Large intestine (tissue), 12 donors: ENCODE measurements around the gene BRAT1. TPM values are rescaled to one million over a fixed set of nuclear protein-coding genes. Genes with fewer than 3 reads are reported as not detected.

ENCODE experiments used
- DNase-seq, 2 donors: peaks; one replicate each; pipeline versions ENCODE4 v3.0.0 to v3.0.0-alpha.2; 2013
- H3K27ac ChIP-seq: one replicate; pipeline ENCODE4 v1.5.1; 2013; ENCODE audit warnings: low read length
- H3K27me3 ChIP-seq: 2 replicates; pipeline ENCODE4 v1.6.1; 2013; ENCODE audit warnings: low read length; ENCODE audit not compliant: control insufficient read depth, insufficient read depth
- H3K36me3 ChIP-seq: 2 replicates; pipeline ENCODE4 v1.6.1; 2013; ENCODE audit warnings: low read length; ENCODE audit not compliant: control insufficient read depth, insufficient read depth
- H3K4me1 ChIP-seq: one replicate; pipeline ENCODE4 v1.6.1; 2013; ENCODE audit warnings: low read length; ENCODE audit not compliant: control insufficient read depth, insufficient read depth
- H3K4me3 ChIP-seq: one replicate; pipeline ENCODE4 v1.5.1; 2013; ENCODE audit warnings: low read length
- H3K9me3 ChIP-seq: one replicate; pipeline ENCODE4 v1.6.1; 2013; ENCODE audit warnings: mild to moderate bottlenecking, low read depth, low read length, moderate library complexity; ENCODE audit not compliant: control insufficient read depth
- WGBS: methylation state at CpG from one replicate; pipeline ENCODE4 v1.1.5; 2013; ENCODE audit warnings: low lambda C conversion rate; ENCODE audit not compliant: insufficient coverage; 5-methylcytosine and 5-hydroxymethylcytosine counted together
- long read RNA-seq, 11 donors: transcript quantifications; one replicate each; lab custom pipeline, GENCODE V29; 2026
- polyA plus RNA-seq: library from polyadenylated mRNA; unstranded; fragments of 120-200 nt; gene quantifications from one replicate; pipeline ENCODE4 v1.2.1, GENCODE V29; 2013

Gene BRAT1
- polyA plus RNA-seq = 27.1 TPM
- long read RNA-seq, donor 1, partial matches to known transcripts = 0 of 3 reads
- long read RNA-seq, donor 1, other reads (novel, unspliced or antisense) = 0 of 3 reads
- long read RNA-seq, donor 2, partial matches to known transcripts = 0 of 1 reads
- long read RNA-seq, donor 2, other reads (novel, unspliced or antisense) = 0 of 1 reads
- long read RNA-seq, donor 3, partial matches to known transcripts = 0 of 3 reads
- long read RNA-seq, donor 3, other reads (novel, unspliced or antisense) = 0 of 3 reads
- long read RNA-seq, donor 4 = 0 reads
- long read RNA-seq, donor 5, partial matches to known transcripts = 0 of 4 reads
- long read RNA-seq, donor 5, other reads (novel, unspliced or antisense) = 0 of 4 reads
- long read RNA-seq, donor 6, partial matches to known transcripts = 530 of 560 reads
- long read RNA-seq, donor 6, other reads (novel, unspliced or antisense) = 29 of 560 reads
- long read RNA-seq, donor 7, partial matches to known transcripts = 0 of 3 reads
- long read RNA-seq, donor 7, other reads (novel, unspliced or antisense) = 0 of 3 reads
- long read RNA-seq, donor 8, partial matches to known transcripts = 0 of 1 reads
- long read RNA-seq, donor 8, other reads (novel, unspliced or antisense) = 0 of 1 reads
- long read RNA-seq, donor 9 = 0 reads
- long read RNA-seq, donor 10, partial matches to known transcripts = 0 of 4 reads
- long read RNA-seq, donor 10, other reads (novel, unspliced or antisense) = 0 of 4 reads
- long read RNA-seq, donor 11, partial matches to known transcripts = 0 of 1 reads
- long read RNA-seq, donor 11, other reads (novel, unspliced or antisense) = 0 of 1 reads

DNA sequence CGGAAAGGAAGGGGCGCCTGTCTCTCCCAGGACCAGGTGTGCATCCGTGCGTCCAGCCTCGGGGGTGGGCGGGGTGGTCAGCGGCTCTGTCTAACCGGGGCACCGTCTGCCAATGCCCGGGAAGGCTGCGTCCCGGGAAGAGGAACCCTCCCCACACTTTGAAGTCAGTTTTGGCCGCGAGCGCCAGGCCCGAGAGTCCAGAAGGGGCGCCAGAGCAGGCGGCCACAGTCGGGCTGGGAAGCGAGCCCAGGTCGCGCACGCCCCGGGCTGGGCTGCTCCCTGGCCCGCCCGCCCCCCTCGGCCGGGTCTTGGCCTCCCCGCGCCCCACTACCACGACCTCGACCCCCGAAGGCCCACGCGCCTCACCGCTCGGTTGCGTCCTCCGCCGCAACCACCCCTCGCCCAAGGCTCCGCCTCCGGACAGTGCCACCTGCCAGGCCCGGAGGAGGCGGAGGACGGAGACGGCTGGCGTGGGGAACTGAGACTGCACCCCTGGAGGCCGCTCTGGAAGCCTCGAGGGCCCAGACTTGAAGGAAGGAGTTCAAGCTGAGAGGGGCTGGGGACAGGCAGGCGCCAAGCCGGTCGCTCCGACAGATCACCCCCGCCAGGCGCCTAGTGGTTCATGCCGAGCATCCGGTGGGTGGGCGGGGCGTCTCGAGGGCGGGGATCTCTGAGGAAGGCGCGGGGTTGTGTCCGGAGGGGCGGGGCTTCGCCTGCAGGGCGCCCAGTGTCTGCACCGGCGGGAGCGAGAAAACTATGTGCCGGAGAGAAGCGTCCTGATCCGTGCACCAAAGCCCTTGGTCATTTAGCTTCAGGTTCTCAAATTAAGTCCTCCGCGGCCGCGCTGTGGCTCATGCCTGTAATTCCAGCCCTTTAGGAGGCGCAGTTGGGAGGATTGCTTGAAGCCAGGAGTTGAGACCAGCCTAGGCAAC lies at the start of gene BRAT1:
Gene BRAT1 (minus strand): TSS at position 404 of the 932 bp plus-strand sequence. CDS start 1,093 bp downstream, outside the sequence.
- Histone ChIP-seq H3K4me1 (peaks cover 18% of the 10 kb centered on the region), H3K36me3 (peaks cover 2% of the 10 kb centered on the region), H3K27me3 (no peaks in the 10 kb centered on the region), H3K9me3 (no peaks in the 10 kb centered on the region), H3K27ac (peak within 1 kb of the TSS; percentile 98), H3K4me3 (peak within 1 kb of the TSS; percentile 87)
- WGBS = no CpG with 5 or more reads among the region's 79 CpGs
- DNase-seq = peak; percentile 91 to 92

DNA sequence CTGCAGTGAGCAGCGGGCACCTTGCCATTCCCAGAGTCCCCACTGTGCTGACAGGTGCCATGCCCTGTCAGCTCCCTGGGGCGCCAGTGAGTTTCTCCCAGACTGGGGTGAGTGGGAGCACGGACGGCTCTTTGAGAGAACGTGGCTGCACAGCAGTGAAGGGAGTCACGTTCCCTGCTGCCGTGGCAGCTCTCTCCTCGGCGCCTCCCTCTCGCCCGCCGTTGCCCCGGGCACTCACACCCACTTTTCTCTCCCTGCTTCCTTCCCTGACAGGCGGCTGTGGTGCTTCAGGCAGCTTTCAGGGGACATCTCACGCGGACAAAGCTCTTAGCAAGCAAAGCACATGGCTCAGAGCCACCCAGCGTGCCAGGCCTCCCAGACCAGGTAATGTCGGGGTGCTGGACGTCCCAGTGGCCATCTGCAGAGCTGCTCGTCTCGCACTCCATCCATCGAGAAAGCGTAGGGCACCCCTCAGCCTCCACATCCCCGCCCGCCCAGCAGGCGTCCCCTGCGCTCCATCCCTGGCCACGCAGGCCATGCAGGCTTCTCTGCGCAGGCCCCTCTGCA lies 49.4 kb upstream of the BRAT1 start:
- H3K36me3 ChIP-seq = peaks cover 40% of the 10 kb centered on the region
- H3K4me3 ChIP-seq = no peak overlapping the region
- WGBS = no CpG with 5 or more reads among the region's 29 CpGs
- no peaks in the 10 kb centered on the region for H3K9me3 ChIP-seq
- no peaks in the 10 kb centered on the region for H3K4me1 ChIP-seq
- no peak for DNase-seq
- no peaks in the 10 kb centered on the region for H3K27me3 ChIP-seq
- no peak overlapping the region for H3K27ac ChIP-seq

DNA sequence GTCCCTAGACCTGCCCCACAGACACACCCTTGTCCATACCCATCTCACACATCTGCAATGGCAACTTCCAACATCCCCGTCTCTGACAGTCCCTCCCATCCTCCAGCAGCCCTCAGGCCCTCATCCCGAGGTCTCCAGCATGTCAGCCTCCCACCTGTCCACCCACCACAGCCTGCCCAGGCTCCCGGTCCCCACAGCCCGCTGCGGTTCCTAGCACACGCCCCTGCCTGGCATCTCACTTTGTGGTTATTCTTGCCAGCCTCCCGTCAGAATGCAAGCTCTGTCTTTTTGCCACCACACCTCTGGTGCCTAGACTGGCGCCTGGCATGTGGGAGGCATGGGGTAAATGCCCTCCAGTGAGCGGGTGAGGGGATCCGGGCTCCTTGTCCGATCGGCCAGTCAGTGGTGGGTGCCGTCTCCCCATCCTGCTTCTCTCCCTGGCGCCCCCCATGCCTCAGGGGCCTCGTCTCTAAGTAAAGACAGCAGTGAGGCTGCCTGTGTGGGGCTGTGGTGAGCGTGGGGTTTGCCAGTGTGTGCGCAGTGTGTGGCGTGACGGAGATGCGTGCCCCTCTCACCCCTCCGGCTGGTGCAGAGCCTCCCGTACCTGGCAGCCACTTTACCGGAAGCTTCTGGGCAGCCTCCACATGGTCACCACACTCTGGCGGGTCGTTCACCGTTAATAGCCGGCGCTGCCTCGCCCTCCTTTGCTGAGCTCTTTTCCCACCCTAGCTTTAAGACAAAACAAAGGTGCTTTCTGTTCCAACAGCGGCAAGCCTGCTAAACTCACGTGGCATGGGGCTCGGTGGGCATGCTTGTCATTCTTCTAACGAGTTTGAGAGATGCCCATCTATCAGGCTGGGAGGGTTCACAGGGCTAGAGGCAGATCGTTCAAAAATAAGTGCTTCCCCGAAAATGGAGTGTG lies 48.0 kb upstream of the BRAT1 start:
- no peak for DNase-seq
- H3K36me3 ChIP-seq = peaks cover 52% of the 10 kb centered on the region
- WGBS = 100% methylated on average over 1 of the region's 35 CpGs

DNA sequence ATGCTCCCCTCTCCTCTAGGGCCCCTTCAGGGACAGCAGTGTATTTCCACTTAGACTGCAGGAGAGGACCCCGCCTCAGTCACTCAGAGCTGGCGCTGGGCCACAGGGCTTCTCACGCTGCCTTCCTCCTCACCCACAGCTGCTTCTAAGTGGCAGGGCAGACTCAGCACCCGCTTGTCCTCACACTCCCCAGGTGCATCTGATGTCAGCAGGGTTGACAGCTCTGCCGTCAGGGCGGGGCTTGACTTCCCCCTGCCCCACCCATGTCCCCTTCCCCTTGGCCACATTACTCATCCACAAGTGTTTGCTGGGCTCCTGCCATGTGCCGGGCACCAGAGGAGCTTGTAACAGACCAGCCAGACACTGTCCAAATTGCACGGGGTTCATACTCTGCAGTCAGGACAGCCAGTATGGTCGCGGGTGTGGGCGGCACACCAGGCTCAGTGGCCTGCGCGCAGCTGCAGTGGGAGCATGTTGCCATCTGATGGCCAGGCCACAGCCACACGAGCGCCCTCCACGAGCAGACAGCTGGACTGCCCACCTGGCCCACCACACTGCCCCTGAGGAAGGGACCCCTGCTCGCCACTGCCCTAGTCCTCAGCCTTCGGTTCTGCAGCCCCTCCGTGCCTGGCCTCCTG lies 47.2 kb upstream of the BRAT1 start:
- Histone ChIP-seq H3K36me3 (peaks cover 55% of the 10 kb centered on the region), H3K27me3 (no peaks in the 10 kb centered on the region), H3K4me1 (no peaks in the 10 kb centered on the region), H3K27ac (no peak overlapping the region), H3K9me3 (no peaks in the 10 kb centered on the region), H3K4me3 (no peak overlapping the region)
- no CpG with 5 or more reads among the region's 19 CpGs for WGBS
- DNase-seq = no peak

More for the DNA sequence above, 48.0 kb upstream of the BRAT1 start:
- Histone ChIP-seq H3K4me1 (no peaks in the 10 kb centered on the region), H3K4me3 (no peak overlapping the region), H3K27me3 (no peaks in the 10 kb centered on the region), H3K9me3 (no peaks in the 10 kb centered on the region), H3K27ac (no peak overlapping the region)

DNA sequence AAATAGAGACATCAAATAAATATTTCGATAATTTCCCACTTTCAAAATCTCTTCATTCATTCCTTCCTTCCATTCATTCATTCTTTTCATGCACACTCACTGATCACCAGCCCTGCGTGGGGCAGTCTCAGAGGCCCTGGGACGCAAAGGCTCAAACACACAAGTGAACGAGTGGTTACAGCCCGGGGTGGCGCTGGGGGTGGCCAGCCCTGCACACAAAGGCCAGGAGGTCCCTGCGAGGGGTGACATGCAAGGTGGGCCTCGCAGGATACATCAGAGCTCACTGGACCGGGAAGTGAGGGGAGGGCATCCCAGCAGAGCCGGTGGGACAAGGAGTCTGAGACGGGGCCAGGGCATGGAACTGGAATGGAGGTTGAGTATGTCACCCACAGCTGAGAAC lies 46.6 kb upstream of the BRAT1 start:
- peaks cover 54% of the 10 kb centered on the region for H3K36me3 ChIP-seq
- no peak for DNase-seq
- no CpG with 5 or more reads among the region's 11 CpGs for WGBS
- H3K4me3 ChIP-seq = no peak overlapping the region
- no peak overlapping the region for H3K27ac ChIP-seq
- no peaks in the 10 kb centered on the region for H3K27me3 ChIP-seq
- H3K4me1 ChIP-seq = no peaks in the 10 kb centered on the region
- no peaks in the 10 kb centered on the region for H3K9me3 ChIP-seq

DNA sequence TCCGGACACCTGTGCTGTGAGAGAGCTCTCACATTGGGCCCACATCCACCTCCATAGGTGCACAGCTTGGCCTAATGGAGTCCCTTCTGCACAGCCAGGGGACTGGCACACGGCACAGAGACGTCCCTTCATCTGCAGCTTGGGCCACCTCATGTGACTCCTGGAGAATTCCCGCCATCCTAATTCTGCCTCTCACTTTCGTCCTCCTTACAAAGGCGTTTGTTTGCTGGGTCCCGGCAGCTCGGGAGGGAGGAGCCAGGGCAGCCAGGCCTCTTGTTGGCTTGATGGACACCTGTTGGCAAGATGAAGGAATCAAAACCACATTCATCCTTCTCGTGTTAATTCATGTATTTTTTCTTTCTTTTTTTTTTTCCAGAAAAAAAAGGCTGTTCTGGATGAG lies 45.7 kb upstream of the BRAT1 start:
- Histone ChIP-seq H3K36me3 (peaks cover 58% of the 10 kb centered on the region), H3K4me1 (no peaks in the 10 kb centered on the region), H3K27me3 (no peaks in the 10 kb centered on the region), H3K4me3 (no peak overlapping the region), H3K27ac (no peak overlapping the region), H3K9me3 (no peaks in the 10 kb centered on the region)
- DNase-seq = no peak
- no CpG with 5 or more reads among the region's 9 CpGs for WGBS

DNA sequence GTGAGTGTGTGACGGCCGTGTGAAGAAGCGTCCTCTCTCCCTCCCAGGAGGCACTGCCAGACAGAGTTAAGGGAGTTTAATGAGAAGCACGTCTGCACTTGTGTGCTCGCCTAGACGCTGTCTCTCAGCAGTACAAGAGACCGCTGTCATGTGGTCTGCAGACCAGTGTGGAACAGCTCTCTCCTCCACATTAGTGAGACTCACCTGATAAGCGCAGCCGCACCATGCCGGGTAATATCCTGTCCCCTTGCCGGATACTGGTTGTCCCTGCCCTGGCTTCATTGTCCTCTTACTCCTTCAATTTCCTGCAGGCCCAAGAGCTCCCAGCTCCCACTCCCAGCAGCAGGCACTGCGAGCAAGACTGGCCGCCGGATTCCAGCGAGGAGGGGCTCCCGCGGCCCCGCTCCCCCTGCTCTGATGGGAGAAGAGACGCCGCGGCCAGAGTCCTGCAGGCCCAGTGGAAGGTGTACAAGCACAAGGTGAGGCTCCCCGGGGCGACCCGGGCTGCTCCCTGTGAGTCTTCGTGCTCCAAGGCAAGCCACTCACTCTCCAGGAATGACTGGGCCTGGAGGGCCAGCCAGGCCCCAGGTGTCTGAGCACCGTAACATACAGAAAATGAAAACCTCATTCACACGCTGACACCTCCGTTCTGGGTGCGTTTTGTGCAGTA lies 43.0 kb upstream of the BRAT1 start:
- H3K9me3 ChIP-seq = no peaks in the 10 kb centered on the region
- no peak overlapping the region for H3K27ac ChIP-seq

DNA sequence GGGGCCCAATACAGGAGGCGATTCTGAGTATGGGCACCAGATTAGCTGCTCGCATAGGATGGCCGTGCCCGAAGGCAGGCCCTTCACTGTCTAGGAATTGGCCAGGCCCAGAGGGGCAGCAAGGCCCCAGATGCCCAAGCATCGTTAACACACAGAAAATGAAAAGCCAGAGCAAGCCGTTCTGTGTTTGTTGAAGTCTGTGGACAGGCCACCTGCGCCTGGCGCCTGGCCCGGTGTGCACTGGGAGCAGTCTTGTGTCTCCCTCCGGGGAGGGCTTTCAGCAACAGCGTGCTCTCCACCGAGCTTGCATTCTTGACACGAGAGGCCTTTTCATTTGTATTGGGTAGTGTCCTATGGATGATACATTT lies 41.9 kb upstream of the BRAT1 start:
- Histone ChIP-seq H3K9me3 (no peaks in the 10 kb centered on the region), H3K4me1 (no peaks in the 10 kb centered on the region), H3K36me3 (peaks cover 76% of the 10 kb centered on the region), H3K4me3 (no peak overlapping the region), H3K27me3 (no peaks in the 10 kb centered on the region), H3K27ac (no peak overlapping the region)
- WGBS = no CpG with 5 or more reads among the region's 13 CpGs
- DNase-seq = no peak

More for the DNA sequence above, 43.0 kb upstream of the BRAT1 start:
- Histone ChIP-seq H3K4me1 (no peaks in the 10 kb centered on the region), H3K36me3 (peaks cover 73% of the 10 kb centered on the region), H3K27me3 (no peaks in the 10 kb centered on the region), H3K4me3 (no peak overlapping the region)
- DNase-seq = no peak
- WGBS = 70% methylated on average over 2 of the region's 29 CpGs
